Measurements from ENCODE around the gene USP7.
"Not testable (repeated sequence)": the region's sequence is repeated elsewhere in the genome, so short reads cannot be mapped to it uniquely, and the experiment has no call there.

The USP7 gene

DNA sequence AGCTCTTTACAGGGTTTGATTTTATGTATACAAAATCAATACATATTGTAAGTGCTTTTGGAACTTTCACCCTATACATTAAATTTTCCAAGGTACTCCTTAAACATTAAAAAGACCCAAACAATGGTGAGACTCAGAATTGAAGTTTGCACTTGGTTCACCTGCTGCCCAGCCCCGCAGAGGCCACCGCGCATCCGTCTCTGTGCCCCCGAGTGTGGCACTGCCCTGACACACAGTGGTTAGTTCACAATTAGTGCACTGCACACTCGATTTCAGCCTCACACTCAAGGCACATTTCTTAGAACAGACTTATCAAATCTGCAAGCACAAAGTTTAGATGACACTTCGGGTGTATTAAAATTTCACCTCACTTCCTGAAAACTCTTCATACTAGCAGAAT is 38.3 kb downstream of the USP7 start:
- DNase-seq (ENCODE audit: low read depth) = no peak

DNA sequence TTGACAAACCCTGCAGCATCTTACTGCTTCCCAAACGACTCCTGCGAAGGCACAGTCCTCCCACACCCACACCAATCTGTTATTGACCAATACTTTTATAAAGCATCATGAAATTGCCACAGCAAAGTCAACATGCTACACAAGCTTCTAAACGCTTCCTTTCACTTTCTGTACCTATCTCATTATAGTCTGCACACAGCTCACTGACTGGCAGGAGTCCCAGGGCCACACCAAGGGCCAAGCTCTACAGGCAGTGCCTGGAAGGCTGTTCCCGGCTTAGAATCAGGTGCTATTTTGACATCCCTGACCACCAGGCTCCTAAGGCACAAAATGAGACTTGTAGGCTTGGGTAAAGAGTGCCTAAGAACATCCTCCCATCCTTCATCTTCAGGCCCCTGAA is 39.5 kb downstream of the USP7 start:
- DNase-seq (ENCODE audit: low read depth) = no peak

DNA sequence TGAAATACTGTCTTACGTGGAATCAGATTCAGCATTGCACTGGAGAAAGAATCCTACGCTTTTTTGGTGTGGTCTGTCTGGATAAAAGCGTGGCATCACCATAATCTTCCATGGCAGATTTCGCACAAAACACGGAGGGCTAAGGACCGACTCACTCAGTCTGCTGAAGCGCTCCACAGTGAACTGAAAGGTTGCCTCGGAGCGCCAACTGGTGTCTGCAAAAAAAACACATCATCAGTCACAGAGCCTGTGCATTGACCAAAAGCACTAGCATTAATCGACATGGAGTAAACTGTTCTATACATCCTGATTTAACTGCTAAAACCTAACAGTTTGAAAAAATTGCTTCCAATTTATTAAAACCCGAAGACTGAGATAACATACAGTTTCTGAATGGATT is 40.5 kb downstream of the USP7 start:
- DNase-seq (ENCODE audit: low read depth) = no peak

DNA sequence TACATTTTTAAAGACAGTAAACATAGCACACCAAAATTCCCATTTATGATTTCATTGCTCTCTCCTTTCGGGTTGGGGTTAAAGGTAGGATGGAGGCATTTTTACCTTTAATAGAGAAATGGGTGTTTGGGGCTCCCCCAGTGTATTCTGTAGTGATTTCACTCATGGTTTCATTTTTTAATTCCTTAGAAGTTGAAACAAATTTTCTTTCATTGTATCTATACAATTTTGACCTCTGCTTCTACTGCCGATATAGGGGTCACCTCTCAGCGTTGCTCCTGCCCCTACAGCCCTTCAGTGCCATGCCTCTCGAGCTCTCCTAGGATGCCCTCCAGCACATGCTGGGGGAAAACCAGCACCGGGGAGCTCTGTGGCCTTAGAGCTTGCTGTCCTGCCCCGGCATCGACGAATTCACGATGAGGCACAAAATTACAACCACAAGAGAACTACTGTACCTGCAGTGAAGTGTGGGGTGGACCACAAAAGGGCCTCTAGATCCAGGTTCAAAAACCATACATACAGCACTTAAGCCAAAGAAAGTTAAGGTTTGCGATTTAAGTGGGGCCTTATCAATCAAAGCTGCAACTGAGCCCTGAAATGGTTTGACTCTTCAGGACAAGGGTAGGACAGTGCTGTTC is 42.2 kb downstream of the USP7 start:
- no peak for DNase-seq (ENCODE audit: low read depth)

DNA sequence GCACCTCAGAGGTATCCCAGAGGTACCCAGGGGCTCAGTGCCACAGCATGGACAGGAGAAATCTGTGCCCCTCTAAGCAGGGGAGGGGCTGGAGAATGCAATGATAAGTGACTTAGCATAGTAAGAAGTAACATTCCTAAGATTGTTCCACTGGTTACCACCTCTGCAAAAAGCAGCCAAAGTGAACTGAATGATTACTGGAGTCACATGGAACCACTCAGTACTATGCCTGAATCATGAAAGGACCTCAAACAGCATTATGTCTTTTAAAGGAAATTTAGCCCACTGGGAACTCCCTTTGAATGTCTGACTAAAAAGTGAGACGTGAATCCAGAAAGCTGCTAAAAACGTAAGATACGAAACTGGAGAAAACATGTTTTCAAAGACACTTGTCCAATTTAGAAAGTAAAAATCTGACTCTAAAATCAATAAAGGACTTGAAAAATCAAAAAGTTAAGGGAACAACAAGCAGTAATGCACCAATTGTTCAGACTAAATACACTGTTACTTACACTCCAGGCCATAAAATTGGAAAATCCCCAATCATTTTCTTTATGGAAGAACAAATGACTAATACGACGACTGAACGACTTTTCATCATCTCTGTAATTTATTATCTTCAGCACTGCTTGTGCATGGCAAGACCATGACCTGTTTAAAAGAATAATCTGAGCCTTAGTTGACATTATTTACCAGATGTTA is 42.9 kb downstream of the USP7 start:
- no peak for DNase-seq (ENCODE audit: low read depth)

DNA sequence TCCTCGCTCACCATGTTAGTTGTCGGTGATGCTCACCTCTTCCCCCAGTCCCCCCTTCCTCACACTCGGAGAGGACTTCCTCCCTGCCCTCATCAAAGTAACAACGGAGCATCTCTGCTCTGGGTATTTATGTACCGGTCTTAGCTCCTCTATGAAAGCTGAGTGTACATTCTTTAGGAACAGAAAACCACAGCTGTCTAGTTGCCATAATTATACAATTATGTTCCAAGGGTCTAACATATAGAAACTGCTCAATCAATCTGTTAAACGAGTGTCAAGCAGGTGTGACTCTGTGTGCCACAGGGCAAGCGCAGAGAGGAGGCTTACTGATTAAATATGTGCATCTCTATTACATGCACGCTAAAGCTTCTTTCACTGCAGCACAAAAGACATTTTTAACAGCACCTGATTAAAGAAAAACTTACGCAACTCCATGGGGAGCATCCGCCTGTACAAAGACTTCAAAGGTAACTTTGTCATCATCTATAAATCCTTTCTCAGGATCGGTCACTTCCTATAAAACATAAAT is 43.7 kb downstream of the USP7 start:
- no peak for DNase-seq (ENCODE audit: low read depth)

DNA sequence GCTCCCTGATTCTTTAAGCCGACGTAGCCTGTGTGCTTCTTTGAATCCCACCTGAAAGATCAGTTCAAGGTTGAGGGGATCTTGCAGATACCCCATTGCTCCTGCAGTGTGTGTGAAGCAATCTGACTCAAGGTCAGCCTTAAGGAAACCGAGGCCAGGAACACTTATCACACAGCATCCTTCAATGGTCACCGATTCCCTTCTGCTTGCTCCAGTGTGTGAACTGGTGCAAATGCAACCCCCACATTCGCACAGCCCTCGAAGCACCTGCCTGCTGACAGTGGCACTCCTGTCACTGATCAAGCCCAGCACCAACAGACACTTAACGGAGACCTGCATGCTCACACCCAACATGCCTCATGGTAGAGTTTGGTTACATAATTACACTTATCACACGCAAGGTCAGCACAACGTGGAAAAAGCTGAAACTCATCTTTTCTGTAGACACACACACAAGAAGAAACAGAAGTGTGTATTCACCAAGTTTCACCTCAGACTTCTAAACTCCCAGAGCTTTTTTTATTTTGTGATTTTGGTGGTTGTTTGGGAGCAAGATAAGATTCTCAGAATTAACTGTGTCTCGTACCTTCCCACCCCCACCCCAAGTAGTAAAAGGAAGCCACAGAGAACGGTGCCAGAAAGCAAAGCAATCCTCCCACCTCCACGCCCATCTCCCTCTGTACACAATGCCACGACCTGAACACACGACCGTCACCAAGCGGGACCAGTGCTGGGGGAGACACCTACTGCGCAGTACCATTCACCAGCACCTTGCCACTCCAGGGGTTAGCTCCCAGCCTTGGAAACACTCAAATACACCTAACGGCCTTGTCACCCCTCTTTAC is 44.4 kb downstream of the USP7 start:
- no peak for DNase-seq (ENCODE audit: low read depth)

DNA sequence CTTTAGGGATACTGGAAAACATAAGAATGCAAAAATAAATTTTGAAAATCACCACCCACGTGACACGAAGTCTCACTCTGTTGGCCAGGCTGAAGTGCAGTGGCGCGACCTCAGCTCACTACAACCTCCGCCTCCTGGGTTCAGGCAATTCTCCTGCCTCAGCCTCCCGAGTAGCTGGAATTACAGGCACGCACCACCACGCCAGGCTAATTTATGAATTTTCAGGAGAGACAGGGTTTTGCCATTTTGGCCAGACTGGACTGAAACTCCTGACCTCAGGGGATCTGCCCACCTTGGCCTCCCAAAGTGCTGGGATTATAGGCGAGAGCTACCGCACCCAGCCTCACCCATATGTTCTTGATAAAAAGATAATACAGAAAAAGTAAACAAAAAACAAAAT is 46.4 kb downstream of the USP7 start:
- DNase-seq (ENCODE audit: low read depth) = not testable (repeated sequence)

DNA sequence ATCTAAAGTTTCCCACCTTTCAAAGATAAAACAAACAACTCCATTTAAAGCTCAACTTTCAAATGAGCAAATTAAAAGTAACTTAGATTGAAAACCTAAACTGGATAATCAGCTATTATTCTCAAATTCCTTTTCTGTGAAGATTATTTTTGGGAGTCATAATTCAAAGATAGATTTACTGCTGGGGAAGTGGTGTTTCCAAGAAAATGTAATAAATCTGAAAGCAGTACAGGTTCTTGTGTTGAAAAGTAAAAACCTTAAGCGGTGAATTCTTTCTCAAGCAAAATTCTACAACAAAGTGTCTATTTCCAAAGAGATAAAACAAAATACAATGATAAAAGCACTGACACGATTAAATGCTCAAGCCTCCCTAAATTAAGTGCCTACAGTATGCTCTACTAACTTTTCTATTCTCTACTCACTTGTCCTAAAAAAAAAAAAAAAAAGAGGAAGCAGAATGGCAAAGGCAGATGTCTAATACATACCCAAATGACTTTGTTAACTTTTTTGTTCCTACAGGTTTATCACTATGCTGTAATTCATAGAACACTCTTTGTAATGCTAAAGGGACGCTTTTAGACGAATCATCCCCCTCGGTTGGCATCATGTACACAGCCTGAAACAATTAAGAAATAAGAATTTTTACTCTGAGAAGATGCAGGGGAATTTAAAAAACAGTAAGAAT is 47.0 kb downstream of the USP7 start:
- no peak for DNase-seq (ENCODE audit: low read depth)

DNA sequence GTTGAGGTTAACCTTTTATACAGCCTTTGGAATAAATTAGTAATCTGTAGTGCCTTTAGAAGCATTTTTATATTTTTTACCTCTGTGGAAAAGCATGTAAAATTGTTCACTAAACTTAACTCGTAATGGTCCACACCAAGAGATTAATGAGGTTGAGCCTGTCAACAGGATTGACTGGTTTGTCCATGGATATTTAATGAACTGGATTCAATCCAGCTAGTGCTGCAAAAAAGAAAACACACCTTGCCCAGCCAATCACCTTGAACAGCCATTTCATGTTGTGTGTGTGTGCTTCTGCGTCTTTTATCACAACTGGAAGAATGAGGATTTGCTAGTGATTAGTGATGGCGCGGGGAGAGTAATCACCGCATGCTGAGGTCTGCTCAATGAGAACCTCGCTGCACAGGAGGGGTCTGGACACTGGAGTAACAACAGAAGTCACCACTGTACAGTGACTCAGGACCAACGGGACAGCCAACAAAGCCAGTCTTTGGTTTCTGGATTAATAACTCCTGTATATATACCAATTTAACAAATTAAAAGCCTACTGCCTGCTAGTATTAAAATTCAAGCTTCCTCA is 47.9 kb downstream of the USP7 start:
- DNase-seq (ENCODE audit: low read depth) = no peak

DNA sequence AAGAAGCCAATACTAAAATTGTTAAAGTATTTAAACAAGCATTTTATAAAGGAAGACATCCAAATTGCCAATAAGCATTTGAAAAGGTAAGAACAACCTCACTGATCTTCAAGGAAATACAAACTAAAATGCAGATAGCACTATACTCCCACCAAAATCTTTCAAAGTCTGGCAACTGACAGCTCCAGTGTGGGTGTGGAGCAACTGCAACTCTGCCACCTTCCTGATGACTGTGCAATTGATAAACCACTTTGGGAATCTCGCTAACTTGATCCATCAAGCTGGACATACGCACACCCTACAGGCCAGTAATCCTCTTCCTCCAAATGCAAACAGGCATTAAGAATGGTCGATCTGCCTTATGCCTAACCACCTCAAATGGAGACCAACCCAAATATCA is 49.6 kb downstream of the USP7 start:
- DNase-seq (ENCODE audit: low read depth) = no peak

DNA sequence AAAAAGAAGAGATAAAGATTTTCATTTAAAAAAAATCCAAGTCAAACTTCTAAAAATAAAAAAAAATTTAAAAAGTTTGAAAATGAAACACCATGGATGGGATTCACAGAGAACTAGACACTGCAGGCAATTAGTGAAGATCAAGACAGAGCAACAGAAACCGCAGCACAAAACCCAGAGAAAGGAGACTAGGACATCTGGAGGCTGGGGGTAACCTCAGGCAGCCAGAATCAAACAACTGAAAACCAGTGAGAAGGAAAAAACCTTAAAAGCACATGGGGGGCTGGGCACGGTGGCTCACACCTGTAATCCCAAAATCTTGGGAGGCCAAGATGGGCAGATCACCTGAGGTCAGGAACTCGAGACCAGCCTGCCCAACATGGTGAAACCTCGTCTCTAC is 50.9 kb downstream of the USP7 start:
- DNase-seq (ENCODE audit: low read depth) = no peak

DNA sequence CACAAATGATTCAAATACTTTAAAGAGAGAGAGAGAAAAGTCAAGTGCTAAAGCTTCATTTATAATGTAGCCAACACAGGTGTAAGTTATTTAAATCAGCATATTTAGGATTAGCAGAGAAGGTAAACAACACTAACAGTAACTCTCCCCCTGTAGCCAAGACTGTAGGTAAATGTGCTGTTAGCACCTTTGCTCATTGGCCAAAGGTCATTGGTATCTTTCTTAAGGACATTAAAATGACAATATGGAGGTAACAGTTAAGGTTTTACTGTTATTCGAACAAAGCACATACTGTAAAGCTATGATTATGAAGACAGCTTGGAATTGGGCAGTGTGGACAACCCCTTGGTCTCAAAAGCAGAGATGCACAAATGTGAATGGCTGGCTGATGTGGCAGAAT is 52.9 kb downstream of the USP7 start:
- no peak for DNase-seq (ENCODE audit: low read depth)

DNA sequence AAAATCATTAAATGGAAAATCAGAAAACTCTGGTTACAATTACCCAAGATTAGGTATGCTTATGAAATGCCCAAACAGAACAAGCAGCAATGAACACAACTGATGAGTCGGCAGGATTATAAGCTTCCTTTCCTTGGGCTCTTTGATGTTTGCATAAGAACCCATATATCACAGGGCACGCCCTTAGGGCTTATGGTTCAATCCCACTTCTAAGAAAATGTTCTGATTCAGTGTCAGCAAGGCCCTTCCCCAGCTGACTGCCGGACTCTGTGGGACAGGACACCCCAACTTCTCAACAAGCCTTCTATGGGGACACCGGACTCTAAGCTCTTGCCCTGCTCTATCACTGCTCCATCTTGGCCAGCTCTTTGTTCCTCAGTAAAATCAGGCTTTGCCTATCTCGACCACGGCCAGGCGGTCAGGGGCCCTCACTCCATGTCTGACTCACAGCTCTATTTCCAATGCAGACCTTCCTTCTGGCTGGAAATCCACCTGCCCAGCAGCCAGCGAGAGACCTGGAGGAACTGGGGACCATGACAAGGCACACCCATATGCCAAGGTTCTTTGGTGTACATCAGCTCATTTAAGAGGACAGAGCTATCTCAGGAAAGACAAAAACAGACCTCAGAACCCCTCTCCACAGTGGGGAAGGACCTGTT is 54.8 kb downstream of the USP7 start:
- DNase-seq (ENCODE audit: low read depth) = no peak

DNA sequence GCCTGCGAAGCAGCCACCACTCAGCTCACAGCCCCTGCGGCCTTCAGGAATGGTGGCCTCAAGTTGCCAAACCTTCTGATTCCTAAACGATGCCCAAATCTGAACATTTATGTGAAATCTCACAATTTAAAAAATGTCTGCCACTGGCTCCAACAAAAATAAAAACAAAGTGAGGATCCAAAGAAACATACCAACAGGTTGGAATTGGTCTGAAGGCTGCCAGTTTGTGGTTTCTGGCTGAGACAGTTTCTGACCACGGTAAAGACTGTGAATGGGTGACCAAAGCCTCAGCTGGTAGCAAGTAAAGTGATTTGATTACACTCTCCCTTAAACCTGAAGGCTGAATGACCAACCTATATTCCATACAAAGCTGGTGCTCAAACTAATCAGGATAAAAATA is 56.6 kb downstream of the USP7 start:
- DNase-seq (ENCODE audit: low read depth) = no peak

DNA sequence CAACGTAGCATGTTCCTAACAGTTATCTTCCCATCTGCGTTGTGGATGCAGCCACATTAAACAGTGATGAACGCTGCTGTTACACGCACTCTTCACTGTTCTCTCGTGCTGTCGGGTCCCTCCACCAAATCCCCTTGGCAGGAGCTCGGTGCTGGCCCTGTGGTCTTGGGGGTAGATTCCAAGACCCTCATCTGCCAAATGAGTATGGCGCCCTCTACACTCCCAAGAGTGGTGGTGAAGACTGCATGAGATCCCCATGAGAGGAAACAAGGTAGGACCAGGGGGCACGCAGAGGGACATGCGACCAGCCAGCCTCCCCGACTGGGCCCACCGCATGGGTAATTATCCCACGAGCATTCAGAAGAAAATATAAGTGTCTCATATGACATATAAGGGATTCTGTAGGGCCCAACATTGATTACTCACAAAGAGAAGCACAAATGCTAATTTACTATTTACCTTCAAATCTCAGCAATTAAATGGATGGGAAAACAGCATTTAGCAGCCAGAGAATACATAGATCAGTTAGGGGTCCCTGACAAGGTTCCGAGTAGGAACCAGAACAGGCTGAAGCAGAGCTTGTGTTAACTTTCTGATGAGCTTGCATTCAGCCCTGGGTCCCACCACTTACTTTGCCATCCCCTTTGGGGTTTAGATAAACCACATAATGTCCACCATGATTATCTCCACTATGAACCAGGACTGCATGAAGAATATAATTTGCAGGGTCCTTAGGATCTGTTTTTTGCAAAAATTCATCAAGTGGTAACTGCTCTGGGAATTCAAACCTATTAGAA is 57.7 kb downstream of the USP7 start:
- no peak for DNase-seq (ENCODE audit: low read depth)

DNA sequence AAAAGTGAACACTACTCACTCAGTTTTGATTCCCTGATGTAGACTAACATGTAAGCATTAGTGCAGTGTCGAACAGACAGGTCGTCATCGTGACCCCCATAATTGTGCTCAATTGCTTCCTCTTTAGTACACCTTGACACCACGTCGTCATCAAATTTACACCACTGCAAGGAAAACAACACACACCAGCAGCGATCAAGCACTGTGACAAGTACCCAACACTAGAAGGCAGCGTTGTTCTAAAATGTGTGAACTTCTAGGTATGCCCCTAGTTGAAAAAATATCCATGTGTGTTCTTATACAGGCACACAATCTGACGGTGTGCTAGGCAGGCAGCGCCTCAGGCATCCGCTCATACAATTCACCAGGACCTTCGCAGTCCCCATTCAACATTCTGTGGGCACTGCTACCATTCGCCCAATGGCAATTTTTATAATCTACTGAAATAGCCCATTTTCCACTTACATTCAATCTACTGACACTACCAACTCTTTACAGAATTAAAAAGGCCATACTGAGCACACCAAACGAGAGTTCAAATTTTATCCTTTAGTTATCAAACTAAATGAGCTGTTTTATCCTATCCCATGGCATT is 58.4 kb downstream of the USP7 start:
- DNase-seq (ENCODE audit: low read depth) = peak; percentile 42

DNA sequence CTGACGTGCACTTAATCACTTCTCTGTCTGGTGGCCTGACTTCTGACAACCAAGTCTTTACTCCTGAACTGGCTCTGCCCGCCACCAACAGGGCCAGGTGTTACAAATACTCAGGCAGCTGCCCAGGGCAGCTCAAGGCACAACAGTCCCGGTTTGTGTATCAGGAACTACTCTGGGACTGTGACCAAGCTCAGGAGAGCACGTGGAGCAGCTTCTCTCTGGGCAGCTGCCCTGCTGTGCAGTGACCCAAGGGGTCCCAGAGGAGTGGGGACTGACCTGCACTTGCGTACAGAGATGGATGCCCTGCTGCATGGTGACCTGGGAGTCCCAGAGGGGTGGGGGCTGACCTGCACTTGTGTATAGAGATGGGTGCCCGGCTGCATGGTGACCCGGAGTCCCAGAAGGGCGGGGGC is 59.7 kb downstream of the USP7 start:
- no peak for DNase-seq (ENCODE audit: low read depth)

DNA sequence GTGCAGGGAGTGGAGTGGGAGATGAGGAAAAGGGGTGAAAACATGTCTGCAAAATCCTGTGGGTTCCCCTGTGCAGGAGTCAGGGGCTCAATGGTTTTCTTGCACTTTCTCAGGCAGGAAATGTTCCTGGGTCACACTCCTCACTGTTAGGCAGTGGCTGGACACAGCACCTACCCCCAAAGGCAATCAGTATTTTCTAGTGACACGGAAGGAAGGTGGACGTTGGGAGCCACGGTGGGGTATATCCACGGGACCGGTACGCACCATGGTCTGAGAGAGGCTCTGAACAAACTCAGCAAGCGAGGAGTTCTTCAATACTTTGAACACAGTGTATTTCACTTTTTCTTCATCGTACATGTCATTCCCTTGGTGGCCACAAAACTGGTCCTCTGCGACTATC is 60.7 kb downstream of the USP7 start:
- DNase-seq (ENCODE audit: low read depth) = no peak

DNA sequence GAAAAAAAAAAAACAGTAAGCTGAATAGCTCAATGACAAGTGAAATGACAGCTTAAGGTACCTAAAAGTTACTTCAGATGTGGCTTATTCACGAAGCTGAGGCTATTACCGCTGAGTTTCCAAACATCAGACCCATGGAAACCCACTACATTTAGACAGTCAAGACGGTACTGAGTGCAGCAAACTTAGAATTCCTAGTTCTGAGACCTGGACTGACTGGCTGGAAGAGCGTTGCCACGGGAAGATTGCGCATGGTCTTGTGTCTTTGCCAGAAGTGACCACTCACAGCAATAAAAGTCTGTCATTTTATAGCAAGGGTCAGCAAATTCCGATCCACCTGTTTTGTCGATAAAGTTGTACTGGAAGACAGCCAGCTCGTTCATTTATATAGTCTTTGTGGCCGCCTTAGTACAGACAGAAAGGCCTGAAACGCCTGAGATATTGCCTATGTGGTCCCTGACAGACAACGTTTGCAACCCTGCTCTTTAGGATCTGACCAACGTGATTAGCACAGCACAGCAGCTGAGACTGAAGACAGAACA is 62.3 kb downstream of the USP7 start:
- DNase-seq (ENCODE audit: low read depth) = no peak

Measured in ELR (cell line).